Epithelial cell of proximal tubule (primary cell): Measurements from ENCODE around the gene SLC30A9. TPM values are rescaled to one million over a fixed set of nuclear protein-coding genes. Genes with fewer than 3 reads are reported as not detected.
A peak's percentile ranks its signal among the peaks of the same experiment; 100 is the strongest.

Experiments
- DNase-seq: peaks from one replicate; pipeline ENCODE4 v3.0.0-alpha.2; 2011; ENCODE audit warnings: low read depth
- H3K4me3 ChIP-seq: 2 replicates; pipeline ENCODE4 v1.5.1; 2011; ENCODE audit warnings: low read depth, mild to moderate bottlenecking, low read length
- total RNA-seq: library from RNA; depleted of rRNA; stranded (reverse); fragments of >200 nt; gene quantifications from 2 replicates; pipeline ENCODE4 v1.2.3, GENCODE V29; 2015
- TF ChIP-seq, protein P1 (sequence below): conservative IDR thresholded peaks from 2 replicates; pipeline ENCODE4 v1.5.1; 2012; ENCODE audit warnings: low read depth, mild to moderate bottlenecking, low read length

The SLC30A9 gene
- total RNA-seq, 1 donor from 2014 or later = 53.6 TPM

DNA sequence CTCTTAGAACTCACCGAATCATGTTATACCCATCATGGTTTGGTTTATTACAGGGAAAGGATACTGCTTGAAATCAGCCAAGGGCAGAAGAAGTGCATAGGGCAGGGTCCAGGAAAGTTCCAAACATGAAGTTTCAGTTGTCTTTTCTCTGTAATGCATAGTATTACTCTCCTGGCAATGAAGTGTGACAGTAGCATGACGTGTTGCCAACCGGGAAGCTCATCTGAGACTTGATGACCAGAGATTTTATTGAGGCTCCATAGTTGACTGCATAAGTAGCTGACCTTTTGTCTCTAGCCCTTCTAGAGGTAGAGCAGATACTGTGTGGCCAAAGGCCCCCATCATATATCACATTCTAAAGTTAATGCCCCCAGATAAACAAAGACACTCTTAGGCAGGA is 90.0 kb downstream of the SLC30A9 start:
- H3K4me3 ChIP-seq = no peak overlapping the region
- TF ChIP-seq, protein P1, sequence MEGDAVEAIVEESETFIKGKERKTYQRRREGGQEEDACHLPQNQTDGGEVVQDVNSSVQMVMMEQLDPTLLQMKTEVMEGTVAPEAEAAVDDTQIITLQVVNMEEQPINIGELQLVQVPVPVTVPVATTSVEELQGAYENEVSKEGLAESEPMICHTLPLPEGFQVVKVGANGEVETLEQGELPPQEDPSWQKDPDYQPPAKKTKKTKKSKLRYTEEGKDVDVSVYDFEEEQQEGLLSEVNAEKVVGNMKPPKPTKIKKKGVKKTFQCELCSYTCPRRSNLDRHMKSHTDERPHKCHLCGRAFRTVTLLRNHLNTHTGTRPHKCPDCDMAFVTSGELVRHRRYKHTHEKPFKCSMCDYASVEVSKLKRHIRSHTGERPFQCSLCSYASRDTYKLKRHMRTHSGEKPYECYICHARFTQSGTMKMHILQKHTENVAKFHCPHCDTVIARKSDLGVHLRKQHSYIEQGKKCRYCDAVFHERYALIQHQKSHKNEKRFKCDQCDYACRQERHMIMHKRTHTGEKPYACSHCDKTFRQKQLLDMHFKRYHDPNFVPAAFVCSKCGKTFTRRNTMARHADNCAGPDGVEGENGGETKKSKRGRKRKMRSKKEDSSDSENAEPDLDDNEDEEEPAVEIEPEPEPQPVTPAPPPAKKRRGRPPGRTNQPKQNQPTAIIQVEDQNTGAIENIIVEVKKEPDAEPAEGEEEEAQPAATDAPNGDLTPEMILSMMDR = no peak
- DNase-seq = no peak

DNA sequence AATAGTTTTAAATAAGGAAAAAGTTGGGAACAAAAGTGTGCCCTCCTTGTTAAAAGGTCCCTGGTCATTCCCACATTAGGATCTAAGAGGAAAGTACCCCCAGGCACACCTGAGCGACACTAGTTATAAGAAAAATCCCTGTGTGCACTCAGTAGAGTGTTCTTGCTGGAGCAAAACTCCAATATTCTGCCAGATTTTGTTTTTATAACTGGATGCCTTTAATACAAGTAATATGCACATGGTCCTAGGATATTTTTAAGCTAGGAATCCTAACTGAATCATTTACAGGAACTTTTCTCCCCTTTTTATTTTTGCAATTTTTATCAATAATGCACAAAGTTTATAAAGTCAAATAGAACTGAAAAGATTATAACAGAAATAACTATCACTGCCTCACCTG is 93.5 kb downstream of the SLC30A9 start:
- H3K4me3 ChIP-seq = no peak overlapping the region
- DNase-seq = no peak
- TF ChIP-seq, protein P1 = no peak

DNA sequence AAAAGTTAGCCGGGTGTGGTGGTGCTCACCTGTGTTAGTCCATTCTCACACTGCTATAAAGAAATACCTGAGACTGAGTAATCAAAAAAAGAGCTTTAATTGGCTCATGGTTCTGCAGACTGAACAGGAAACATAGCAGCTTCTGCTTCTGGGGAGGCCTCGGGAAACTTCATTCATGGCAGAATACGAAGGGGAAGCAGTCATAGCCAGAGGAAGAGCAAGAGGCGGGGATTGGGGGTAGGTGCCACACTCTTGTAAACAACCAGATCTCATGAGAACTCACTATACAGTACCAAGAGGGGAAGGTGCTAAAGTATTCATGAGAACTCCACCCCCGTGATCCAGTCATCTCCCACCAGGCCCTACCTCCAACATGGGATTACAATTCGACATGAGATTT is 98.1 kb downstream of the SLC30A9 start:
- TF ChIP-seq, protein P1 = no peak
- H3K4me3 ChIP-seq = no peak overlapping the region
- DNase-seq = no peak

DNA sequence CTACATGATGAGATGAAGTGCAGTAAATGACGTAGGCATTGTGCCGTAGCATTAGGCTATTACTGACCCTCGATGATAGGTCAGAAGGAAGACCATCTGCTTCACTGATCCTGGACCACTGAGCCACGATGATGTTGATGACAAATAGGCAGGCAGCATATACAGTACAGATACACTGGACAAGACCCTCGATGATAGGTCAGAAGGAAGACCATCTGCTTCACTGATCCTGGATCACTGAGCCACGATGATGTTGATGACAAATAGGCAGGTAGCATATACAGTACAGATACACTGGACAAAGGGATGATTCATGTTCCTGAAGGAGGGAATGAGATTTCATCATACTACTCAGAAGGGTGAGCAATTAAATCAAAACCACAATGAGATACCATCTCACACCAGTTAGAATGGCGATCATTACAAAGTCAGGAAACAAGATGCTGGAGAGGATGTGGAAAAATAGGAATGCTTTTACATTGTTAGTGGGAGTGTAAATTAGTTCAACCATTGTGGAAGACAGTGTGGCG is 111.2 kb downstream of the SLC30A9 start:
- TF ChIP-seq, protein P1 = no peak
- DNase-seq = peak; percentile 59
- H3K4me3 ChIP-seq = no peak overlapping the region

DNA sequence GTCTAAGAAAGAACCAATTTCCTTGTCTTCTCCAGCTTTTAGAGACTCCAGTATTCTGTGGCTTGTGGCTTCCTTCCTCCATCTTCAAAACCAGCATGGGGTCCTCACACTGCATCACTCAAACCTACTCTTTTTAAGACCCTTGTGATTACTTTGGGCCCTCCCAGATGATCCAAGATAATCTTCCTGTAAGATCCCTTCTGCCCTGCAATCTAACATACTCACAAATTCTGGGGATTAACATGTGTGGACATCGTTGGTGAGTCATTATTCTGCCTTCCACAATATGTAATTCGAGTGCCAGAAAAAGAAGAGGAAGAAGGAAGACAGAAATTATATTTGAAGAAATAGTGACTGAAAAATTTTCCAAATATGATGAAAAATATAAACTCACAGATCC is 114.2 kb downstream of the SLC30A9 start:
- no peak overlapping the region for H3K4me3 ChIP-seq
- TF ChIP-seq, protein P1 = no peak
- no peak for DNase-seq

DNA sequence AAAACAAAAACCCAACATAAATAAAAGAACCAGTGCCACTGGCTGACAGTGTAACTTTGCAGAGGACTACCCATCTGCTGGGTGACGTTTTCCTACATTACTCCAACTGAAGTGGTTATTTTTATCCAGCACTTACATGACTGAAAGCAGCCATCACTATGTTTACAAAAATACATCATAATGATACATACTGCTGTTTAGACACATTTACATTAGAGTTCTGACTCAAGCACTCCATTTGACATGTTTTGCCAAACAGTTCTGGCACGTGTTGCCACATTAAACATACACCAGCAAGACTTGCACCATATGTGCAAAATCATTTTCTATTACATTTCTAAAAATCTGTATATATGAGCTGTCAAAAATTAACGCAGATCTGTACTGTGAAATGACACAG is 122.5 kb downstream of the SLC30A9 start:
- no peak for DNase-seq
- no peak overlapping the region for H3K4me3 ChIP-seq
- TF ChIP-seq, protein P1 = no peak

DNA sequence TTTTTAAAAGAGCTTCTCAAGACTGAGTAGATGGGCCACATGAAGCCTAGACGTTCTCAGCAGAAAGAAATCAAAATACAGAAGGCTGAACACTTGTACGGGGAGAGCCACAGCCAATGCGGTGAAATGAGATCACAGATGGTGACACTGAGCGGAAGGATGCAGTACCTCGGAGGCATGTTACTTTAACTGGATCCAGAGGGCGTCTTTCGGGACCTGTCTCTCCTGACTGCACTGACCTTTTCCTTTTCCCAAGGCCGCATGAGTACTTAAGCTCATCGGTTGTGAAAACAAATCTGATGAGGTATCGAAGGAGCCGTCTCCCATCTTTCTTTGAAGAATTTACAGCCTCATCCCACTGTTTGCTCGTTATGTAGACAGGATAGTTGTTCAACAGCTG is 129.6 kb downstream of the SLC30A9 start:
- TF ChIP-seq, protein P1 = no peak
- H3K4me3 ChIP-seq = no peak overlapping the region
- DNase-seq = no peak
